Measurements from ENCODE around the gene SMARCA4. TPM values are rescaled to one million over a fixed set of nuclear protein-coding genes. Genes with fewer than 3 reads are reported as not detected.

Gene SMARCA4
- total and polyA plus RNA-seq, 4 donors: 15.9 to 35.4 (median 22.5) TPM

- H3K4me1 ChIP-seq (ENCODE audit: control insufficient read depth in 4 of 4, insufficient read depth in 4 of 4, low read length in 3 of 4): no peaks in the 10 kb centered on the region
- WGBS: 97% methylated on average over 4 of the region's 4 CpGs
- H3K27ac ChIP-seq (ENCODE audit: low read depth in 1 of 2, low read length in 2 of 2): no peak overlapping the region
- DNase-seq (ENCODE audit: low spot score): no peak
- no peaks in the 10 kb centered on the region for H3K9me3 ChIP-seq (ENCODE audit: control insufficient read depth in 4 of 4, low read length in 3 of 4)
- H3K27me3 ChIP-seq (ENCODE audit: control insufficient read depth in 4 of 4, insufficient read depth in 4 of 4, low read length in 3 of 4): no peaks in the 10 kb centered on the region
- peaks cover 0 to 3% (median 2%) of the 10 kb centered on the region in 4 donors for H3K36me3 ChIP-seq (ENCODE audit: control insufficient read depth in 4 of 4, insufficient read depth in 3 of 4, low read depth in 1 of 4, low read length in 3 of 4)
- no peak overlapping the region for H3K4me3 ChIP-seq (ENCODE audit: low read depth in 1 of 3, low read length in 3 of 3)
- no peak overlapping the region for H3K9ac ChIP-seq (ENCODE audit: low read depth in 1 of 2, low read length in 2 of 2)
- no peak for TF ChIP-seq JUND (IDR thresholded peaks at IDR 0.05)
- no peak for TF ChIP-seq ATF3 (IDR thresholded peaks at IDR 0.05)
- no peak for TF ChIP-seq TAF1 (conservative IDR thresholded peaks at IDR 0.05)
These were observed 87.0 kb downstream of the SMARCA4 start for GRCh38 chr19:11047866-11048265.

GRCh38 chr19:11050323-11051114 is 89.7 kb downstream of the SMARCA4 start:
- Histone ChIP-seq H3K27ac (ENCODE audit: low read depth in 1 of 2, low read length in 2 of 2) (no peak overlapping the region), H3K27me3 (ENCODE audit: control insufficient read depth in 4 of 4, insufficient read depth in 4 of 4, low read length in 3 of 4) (no peaks in the 10 kb centered on the region), H3K9ac (ENCODE audit: low read depth in 1 of 2, low read length in 2 of 2) (no peak overlapping the region), H3K4me1 (ENCODE audit: control insufficient read depth in 4 of 4, insufficient read depth in 4 of 4, low read length in 3 of 4) (peaks cover 0 to 11% (median 3%) of the 10 kb centered on the region in 4 donors), H3K9me3 (ENCODE audit: control insufficient read depth in 4 of 4, low read length in 3 of 4) (no peaks in the 10 kb centered on the region), H3K36me3 (ENCODE audit: control insufficient read depth in 4 of 4, insufficient read depth in 3 of 4, low read depth in 1 of 4, low read length in 3 of 4) (peaks cover 0 to 3% (median 0%) of the 10 kb centered on the region in 4 donors), H3K4me3 (ENCODE audit: low read depth in 1 of 3, low read length in 3 of 3) (no peak overlapping the region)
- TF ChIP-seq FOXA2 (IDR thresholded peaks at IDR 0.05): no peak
- TF ChIP-seq TAF1 (conservative IDR thresholded peaks at IDR 0.05): no peak
- no peak for TF ChIP-seq ATF3 (IDR thresholded peaks at IDR 0.05)
- TF ChIP-seq FOXA1 (IDR thresholded peaks at IDR 0.05): no peak
- TF ChIP-seq HNF4G (IDR thresholded peaks at IDR 0.05): no peak
- no peak for TF ChIP-seq EGR1 (IDR thresholded peaks at IDR 0.05; ENCODE audit: low read depth in 2 of 2)
- TF ChIP-seq NR2F2 (IDR thresholded peaks at IDR 0.05): no peak
- DNase-seq (ENCODE audit: low spot score): no peak
- 94% methylated on average over 9 of the region's 9 CpGs for WGBS

- H3K4me1 ChIP-seq (ENCODE audit: control insufficient read depth in 4 of 4, insufficient read depth in 4 of 4, low read length in 3 of 4): peaks cover 0 to 11% (median 3%) of the 10 kb centered on the region in 4 donors
- H3K4me3 ChIP-seq (ENCODE audit: low read depth in 1 of 3, low read length in 3 of 3): no peak overlapping the region
- TF ChIP-seq HNF4A (conservative IDR thresholded peaks at IDR 0.05) (no peak), RAD21 (IDR thresholded peaks at IDR 0.05) (no peak), CTCF (IDR thresholded peaks at IDR 0.05; ENCODE audit: low read depth, low read length, missing input control) (no peak), MAX (IDR thresholded peaks at IDR 0.05) (no peak), SP1 (IDR thresholded peaks at IDR 0.05) (no peak), EGR1 (IDR thresholded peaks at IDR 0.05; ENCODE audit: low read depth in 2 of 2) (no peak), REST (IDR thresholded peaks at IDR 0.05) (no peak), FOXA2 (IDR thresholded peaks at IDR 0.05) (no peak), HNF4G (IDR thresholded peaks at IDR 0.05) (no peak), YY1 (IDR thresholded peaks at IDR 0.05) (no peak), JUND (IDR thresholded peaks at IDR 0.05) (no peak), GABPA (IDR thresholded peaks at IDR 0.05 in 1 of 2, conservative IDR thresholded peaks at IDR 0.05 in 1 of 2) (no peak), NR2F2 (IDR thresholded peaks at IDR 0.05) (no peak), ZBTB33 (IDR thresholded peaks at IDR 0.05) (no peak), ATF3 (IDR thresholded peaks at IDR 0.05) (no peak), RXRA (IDR thresholded peaks at IDR 0.05) (no peak), FOXA1 (IDR thresholded peaks at IDR 0.05) (no peak), TAF1 (conservative IDR thresholded peaks at IDR 0.05) (no peak)
- no peak overlapping the region for H3K27ac ChIP-seq (ENCODE audit: low read depth in 1 of 2, low read length in 2 of 2)
- 91% methylated on average over 4 of the region's 4 CpGs for WGBS
- DNase-seq (ENCODE audit: low spot score): no peak
- peaks cover 0 to 3% (median 0%) of the 10 kb centered on the region in 4 donors for H3K36me3 ChIP-seq (ENCODE audit: control insufficient read depth in 4 of 4, insufficient read depth in 3 of 4, low read depth in 1 of 4, low read length in 3 of 4)
- no peaks in the 10 kb centered on the region for H3K27me3 ChIP-seq (ENCODE audit: control insufficient read depth in 4 of 4, insufficient read depth in 4 of 4, low read length in 3 of 4)
- H3K9ac ChIP-seq (ENCODE audit: low read depth in 1 of 2, low read length in 2 of 2): no peak overlapping the region
- H3K9me3 ChIP-seq (ENCODE audit: control insufficient read depth in 4 of 4, low read length in 3 of 4): no peaks in the 10 kb centered on the region
These were observed 93.0 kb downstream of the SMARCA4 start for GRCh38 chr19:11053817-11054195.

All from liver (tissue), 9 donors.